ENCODE data around the gene UBTD2.

DNA sequence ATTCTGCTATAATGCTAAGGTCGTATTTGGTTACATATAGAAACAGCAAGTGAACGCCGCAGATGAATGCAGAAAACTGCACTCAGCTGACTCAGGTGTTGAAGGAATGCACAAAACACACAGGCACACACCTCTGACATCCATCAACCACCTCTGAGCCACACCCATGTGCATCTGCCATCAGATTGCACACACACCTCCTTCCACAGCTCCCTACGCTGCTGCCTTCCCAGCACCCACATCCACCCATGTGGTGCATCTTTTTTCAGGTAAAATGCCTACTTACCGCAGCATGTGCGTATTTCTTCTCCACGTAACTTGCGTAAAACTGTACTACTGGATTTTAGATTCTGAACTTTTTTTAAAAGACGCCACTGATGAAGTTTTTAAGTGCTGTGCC lies 102.6 kb downstream of the UBTD2 start:
- TF ChIP-seq, protein P1, sequence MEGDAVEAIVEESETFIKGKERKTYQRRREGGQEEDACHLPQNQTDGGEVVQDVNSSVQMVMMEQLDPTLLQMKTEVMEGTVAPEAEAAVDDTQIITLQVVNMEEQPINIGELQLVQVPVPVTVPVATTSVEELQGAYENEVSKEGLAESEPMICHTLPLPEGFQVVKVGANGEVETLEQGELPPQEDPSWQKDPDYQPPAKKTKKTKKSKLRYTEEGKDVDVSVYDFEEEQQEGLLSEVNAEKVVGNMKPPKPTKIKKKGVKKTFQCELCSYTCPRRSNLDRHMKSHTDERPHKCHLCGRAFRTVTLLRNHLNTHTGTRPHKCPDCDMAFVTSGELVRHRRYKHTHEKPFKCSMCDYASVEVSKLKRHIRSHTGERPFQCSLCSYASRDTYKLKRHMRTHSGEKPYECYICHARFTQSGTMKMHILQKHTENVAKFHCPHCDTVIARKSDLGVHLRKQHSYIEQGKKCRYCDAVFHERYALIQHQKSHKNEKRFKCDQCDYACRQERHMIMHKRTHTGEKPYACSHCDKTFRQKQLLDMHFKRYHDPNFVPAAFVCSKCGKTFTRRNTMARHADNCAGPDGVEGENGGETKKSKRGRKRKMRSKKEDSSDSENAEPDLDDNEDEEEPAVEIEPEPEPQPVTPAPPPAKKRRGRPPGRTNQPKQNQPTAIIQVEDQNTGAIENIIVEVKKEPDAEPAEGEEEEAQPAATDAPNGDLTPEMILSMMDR (IDR thresholded peaks at IDR 0.05), result no peak
- no peak for TF ChIP-seq EZH2 (IDR thresholded peaks at IDR 0.05; ENCODE audit: borderline replicate concordance, insufficient read depth, low read depth, low read length, poor library complexity, severe bottlenecking)

All from B cell (primary cell).